H1 (cell line): ENCODE results near the gene HKDC1. TPM values are rescaled to one million over a fixed set of nuclear protein-coding genes. Genes with fewer than 3 reads are reported as not detected.

Source experiments
- CTCF ChIA-PET: fragments of 300-600 bp; sonication (Branson Sonifier 250); formaldehyde crosslinking; loops from one replicate; lab custom pipeline; 2021; ENCODE audit not compliant: partially characterized antibody; lab: Charles Lee
- POLR2A ChIA-PET: fragments of 300-600 bp; sonication (Branson Sonifier 250); formaldehyde crosslinking; loops from one replicate; lab custom pipeline; 2021; ENCODE audit warnings: inconsistent platforms; ENCODE audit not compliant: partially characterized antibody; lab: Charles Lee
- DNase-seq, 2 experiments: peaks; one replicate each; pipeline versions ENCODE4 v3.0.0 to v3.0.0-alpha.2; 2010 to 2022; ENCODE audit warnings: low spot score in 2 of 2, low read depth in 1 of 2, mixed read lengths in 1 of 2
- FAIRE-seq: peaks from 2 replicates; lab custom pipeline; 2011; peaks lifted over from hg19 to GRCh38; lab: Jason Lieb, UNC
- H2AFZ ChIP-seq: 2 replicates; pipeline ENCODE4 v1.8.1; 2012; ENCODE audit warnings: low read length, inconsistent platforms
- H2AK5ac ChIP-seq: 2 replicates; pipeline ENCODE4 v1.6.1; 2013; ENCODE audit warnings: low read depth, low read length
- H2BK120ac ChIP-seq: replicated peaks from 2 replicates; pipeline ENCODE3; 2013; ENCODE audit warnings: low read depth, low read length, inconsistent platforms
- H2BK12ac ChIP-seq: 2 replicates; pipeline ENCODE4 v1.6.1; 2013; ENCODE audit warnings: low read depth, low read length
- H2BK15ac ChIP-seq: 2 replicates; pipeline ENCODE4 v1.6.1; 2013; ENCODE audit warnings: low read length
- H2BK20ac ChIP-seq: 2 replicates; pipeline ENCODE4 v1.6.1; 2013; ENCODE audit warnings: low read length
- H2BK5ac ChIP-seq: 2 replicates; pipeline ENCODE4 v1.6.1; 2013; ENCODE audit warnings: low read depth, low read length
- H3K14ac ChIP-seq: 2 replicates; pipeline ENCODE4 v1.6.1; 2013; ENCODE audit warnings: inconsistent platforms; ENCODE audit not compliant: insufficient read length
- H3K18ac ChIP-seq: 2 replicates; pipeline ENCODE4 v1.6.1; 2013; ENCODE audit warnings: low read length; ENCODE audit errors: extremely low read depth
- H3K23ac ChIP-seq: 2 replicates; pipeline ENCODE4 v1.6.1; 2013; ENCODE audit warnings: inconsistent platforms; ENCODE audit not compliant: insufficient read length
- H3K23me2 ChIP-seq: 2 replicates; pipeline ENCODE4 v1.6.1; 2013; ENCODE audit warnings: low read depth, low read length
- H3K27ac ChIP-seq: 2 replicates; pipeline ENCODE4 v1.6.1; 2011; ENCODE audit warnings: low read depth, low read length, inconsistent platforms
- H3K27me3 ChIP-seq, 4 experiments: replicated peaks in 1 of 4; 1 replicate in 1 of 4; 2 replicates in 3 of 4; pipeline versions ENCODE4 v1.6.1 to v1.8.1; 2011 to 2013; ENCODE audit warnings: low read length in 3 of 4, mild to moderate bottlenecking in 3 of 4, inconsistent platforms in 2 of 4, mixed read lengths in 2 of 4, moderate library complexity in 1 of 4; ENCODE audit not compliant: control insufficient read depth in 3 of 4, insufficient read depth in 3 of 4; ENCODE audit errors: extremely low read depth in 1 of 4
- H3K36me3 ChIP-seq, 4 experiments: 2 replicates each; pipeline versions ENCODE4 v1.6.1 to v1.8.1; 2011 to 2013; ENCODE audit warnings: mild to moderate bottlenecking in 4 of 4, low read length in 3 of 4, moderate library complexity in 2 of 4, control low read depth in 1 of 4, inconsistent platforms in 1 of 4; ENCODE audit not compliant: insufficient read depth in 4 of 4, control insufficient read depth in 2 of 4
- H3K4ac ChIP-seq: replicated peaks from 2 replicates; pipeline ENCODE3; 2013; ENCODE audit warnings: low read length, low read depth, mixed read lengths, inconsistent platforms; ENCODE audit not compliant: insufficient read length
- H3K4me1 ChIP-seq, 4 experiments: replicated peaks in 1 of 4; 1 replicate in 1 of 4; 2 replicates in 3 of 4; pipeline versions ENCODE4 v1.6.1 to v1.8.1; 2011 to 2013; ENCODE audit warnings: low read length in 3 of 4, inconsistent platforms in 2 of 4, mixed read lengths in 1 of 4; ENCODE audit not compliant: insufficient read depth in 4 of 4, control insufficient read depth in 3 of 4
- H3K4me2 ChIP-seq, 2 experiments: 2 replicates each; pipeline versions ENCODE4 v1.6.1 to v1.8.1; 2011 to 2013; ENCODE audit warnings: low read depth in 2 of 2, low read length in 2 of 2, control low read depth in 1 of 2, inconsistent platforms in 1 of 2, mild to moderate bottlenecking in 1 of 2; ENCODE audit not compliant: insufficient read depth in 1 of 2
- H3K4me3 ChIP-seq, 4 experiments: fragments of 200-600, 300-600 bp in 1 of 4; sonication (generic), shearing (Covaris generic), sonication (Bioruptor Twin) in 1 of 4; 2 replicates each; pipeline versions ENCODE4 v1.5.1 to v1.8.1; 2011 to 2016; ENCODE audit warnings: low read length in 4 of 4, low read depth in 3 of 4, control low read depth in 2 of 4, inconsistent platforms in 2 of 4, mild to moderate bottlenecking in 2 of 4, mixed read lengths in 1 of 4, moderate library complexity in 1 of 4; ENCODE audit not compliant: insufficient read depth in 2 of 4; ENCODE audit errors: extremely low read depth in 1 of 4
- H3K56ac ChIP-seq: replicated peaks from 2 replicates; pipeline ENCODE3; 2013; ENCODE audit warnings: low read depth, mild to moderate bottlenecking, mixed read lengths, low read length, inconsistent platforms; ENCODE audit not compliant: insufficient read length
- H3K79me1 ChIP-seq: 2 replicates; pipeline ENCODE4 v1.6.1; 2013; ENCODE audit warnings: low read depth, low read length, control low read depth
- H3K79me2 ChIP-seq, 2 experiments: 2 replicates each; pipeline versions ENCODE4 v1.6.1 to v1.8.1; 2012 to 2013; ENCODE audit warnings: low read length in 2 of 2, mild to moderate bottlenecking in 2 of 2, inconsistent platforms in 1 of 2; ENCODE audit not compliant: insufficient read depth in 2 of 2, control insufficient read depth in 1 of 2
- H3K9ac ChIP-seq, 4 experiments: replicated peaks in 1 of 4; 1 replicate in 1 of 4; 2 replicates in 3 of 4; pipeline versions ENCODE4 v1.6.1 to v1.8.1; 2011 to 2013; ENCODE audit warnings: low read depth in 3 of 4, low read length in 3 of 4, control low read depth in 2 of 4, mild to moderate bottlenecking in 2 of 4, moderate library complexity in 2 of 4, inconsistent platforms in 1 of 4; ENCODE audit errors: extremely low read depth in 1 of 4
- H3K9me3 ChIP-seq, 2 experiments: 2 replicates each; pipeline versions ENCODE4 v1.6.1 to v1.8.1; 2012 to 2013; ENCODE audit warnings: mild to moderate bottlenecking in 2 of 2, moderate library complexity in 2 of 2, control low read depth in 1 of 2, inconsistent platforms in 1 of 2, low read depth in 1 of 2, low read length in 1 of 2, mixed read lengths in 1 of 2; ENCODE audit not compliant: insufficient read depth in 2 of 2
- H4K20me1 ChIP-seq, 2 experiments: replicated peaks in 1 of 2; 2 replicates each; pipeline versions ENCODE3 to v1.8.1; 2011 to 2013; ENCODE audit warnings: inconsistent platforms in 2 of 2, low read length in 2 of 2, mild to moderate bottlenecking in 1 of 2; ENCODE audit not compliant: insufficient read depth in 2 of 2, control insufficient read depth in 1 of 2
- H4K5ac ChIP-seq: 2 replicates; pipeline ENCODE4 v1.6.1; 2013; ENCODE audit warnings: low read length, low read depth, mixed read lengths, inconsistent platforms; ENCODE audit not compliant: insufficient read length
- H4K8ac ChIP-seq: 2 replicates; pipeline ENCODE4 v1.8.0; 2013; ENCODE audit warnings: mild to moderate bottlenecking, moderate library complexity, low read length, inconsistent platforms; ENCODE audit not compliant: insufficient read depth; ENCODE audit errors: extremely low read depth
- H4K91ac ChIP-seq: replicated peaks from 2 replicates; pipeline ENCODE3; 2013; ENCODE audit warnings: low read length, mixed read lengths, inconsistent platforms; ENCODE audit not compliant: insufficient read length
- ASH2L ChIP-seq: fragments of 200-600, 300-600 bp; sonication (generic); IDR thresholded peaks from one replicate; pipeline ENCODE4 v1.7.1; 2017; ENCODE audit warnings: low read length
- BCL11A ChIP-seq, 2 experiments: IDR thresholded peaks; one replicate each; pipeline ENCODE4 v1.6.1; 2011; ENCODE audit warnings: low read depth in 2 of 2, low read length in 2 of 2, mild to moderate bottlenecking in 2 of 2
- PHF8 ChIP-seq: fragments of 200-600 bp; sonication (generic); conservative IDR thresholded peaks from 2 replicates; pipeline ENCODE4 v1.7.1; 2012; ENCODE audit warnings: low read depth, mild to moderate bottlenecking, inconsistent platforms, low read length, moderate library complexity
- SAP30 ChIP-seq: fragments of 300-600 bp; sonication (generic); IDR thresholded peaks from 2 replicates; pipeline ENCODE4 v1.7.1; 2012; ENCODE audit warnings: low read length, moderate library complexity, mild to moderate bottlenecking, inconsistent platforms; ENCODE audit not compliant: insufficient read depth, insufficient replicate concordance
- WGBS, 2 experiments: shearing (Covaris generic) in 1 of 2; methylation state at CpG; one replicate each; pipeline versions ENCODE4 v1.1.6 to v1.1.7; 2013 to 2015; ENCODE audit warnings: low lambda C conversion rate in 2 of 2, mixed read lengths in 2 of 2, inconsistent platforms in 1 of 2, low coverage in 1 of 2, missing lambda C conversion rate in 1 of 2; ENCODE audit not compliant: insufficient replicate concordance in 2 of 2, insufficient coverage in 1 of 2, insufficient read length in 1 of 2; ENCODE audit errors: extremely low coverage in 1 of 2, missing lambda C conversion rate in 1 of 2; 5-methylcytosine and 5-hydroxymethylcytosine counted together
- polyA plus RNA-seq, 7 experiments: library from polyadenylated mRNA; depleted of rRNA in 3 of 7; stranded (reverse) in 5 of 7; unstranded in 2 of 7; fragments of >200 nt in 5 of 7; fragments of 200-250 nt in 2 of 7; gene quantifications; 1 replicate in 5 of 7; 2 replicates in 1 of 7; 4 replicates in 1 of 7; pipeline versions ENCODE4 v1.2.1 to v1.2.3, GENCODE V29; 2011 to 2013; ENCODE audit warnings: missing spikeins in 2 of 7, mixed read lengths in 2 of 7
- total RNA-seq: library from RNA; stranded (reverse); fragmentation: NEBNext Ultra II Directional; extraction: Animal tissue kit (Norgen Biotek cat#: 25700); gene quantifications from 2 replicates; pipeline ENCODE4 v1.2.1, GENCODE V29; 2021

Gene HKDC1
- total and polyA plus RNA-seq, 2 of the 8 experiments (the other 6 are each of a cell fraction or from before 2014, with no cell fraction given): 0.12 to 0.78 TPM

- H2BK5ac ChIP-seq: peak overlapping the region; percentile 42; the same call in 1 of the 2 replicates
- peaks cover 0 to 10% (median 2%) of the 10 kb centered on the region in 4 experiments; a peak in 5 of 7 replicates for H3K4me1 ChIP-seq
- no peak overlapping the region for H2AFZ ChIP-seq
- H2BK12ac ChIP-seq: no peak overlapping the region
- H3K79me1 ChIP-seq: no peaks in the 10 kb centered on the region; the same call in none of the 2 replicates
- peak overlapping the region; percentile 94 to 96 (median 96) for H3K9ac ChIP-seq
- CTCF ChIA-PET: no interaction called here
- peaks cover 21 to 51% of the 10 kb centered on the region in 2 experiments for H3K79me2 ChIP-seq
- DNase-seq (no peak), FAIRE-seq (no peak)
- no peak overlapping the region for H2BK120ac ChIP-seq
- peaks cover 0 to 3% (median under 1%) of the 10 kb centered on the region in 4 experiments; a peak in 2 of 8 replicates for H3K36me3 ChIP-seq
- peak overlapping the region; percentile 98 for H3K27ac ChIP-seq
- no peak overlapping the region for H2BK15ac ChIP-seq
- no peak overlapping the region for H3K14ac ChIP-seq
- H2AK5ac ChIP-seq: no peak overlapping the region; the same call in none of the 2 replicates
- H2BK20ac ChIP-seq: no peak overlapping the region
- no peaks in the 10 kb centered on the region for H3K9me3 ChIP-seq
- H4K5ac ChIP-seq: peak overlapping the region; percentile 23
- H4K8ac ChIP-seq: peak overlapping the region; percentile 99; the same call in 1 of the 2 replicates
- H3K18ac ChIP-seq: no peak overlapping the region
- no peak overlapping the region for H3K4ac ChIP-seq
- peaks cover 4 to 9% of the 10 kb centered on the region in 2 experiments for H4K20me1 ChIP-seq
- POLR2A ChIA-PET: interaction anchor here (0.6 to 1.9 kb wide), 19 partner anchors 8 to 188 kb away, joined by 3 to 6 read pairs (median 4); no protein-coding TSS in a partner anchor
- 13% methylated on average over 23 of the region's 29 CpGs; no CpG with 5 or more reads in 1 of the 2 experiments for WGBS, 2 experiments
- H3K4me3 ChIP-seq: peak overlapping the region; percentile 88 to 99 (median 95)
- peaks cover 7% of the 10 kb centered on the region for H3K23me2 ChIP-seq
- peak overlapping the region; percentile 53 to 84 for H3K4me2 ChIP-seq
- H3K23ac ChIP-seq: no peak overlapping the region
- H4K91ac ChIP-seq: no peak overlapping the region
- 0 out of 2 replicates have a peak, but pooled peaks have one; percentile 47 for TF ChIP-seq PHF8
- TF ChIP-seq SAP30: peak; percentile 79
- no peak for TF ChIP-seq BCL11A (IDR thresholded peaks at IDR 0.05; ENCODE audit: low read depth in 2 of 2, low read length in 2 of 2)
- TF ChIP-seq ASH2L: peak; percentile 51
- no peak overlapping the region for H3K56ac ChIP-seq
- H3K27me3 ChIP-seq: no peaks in the 10 kb centered on the region
Observed at GRCh38 chr10:69180525-69181204, 39.5 kb upstream of the HKDC1 start.
